Stimulated activated naive B cell treated with anti-CD40 and anti-IgM and Interleukin-4, amounts not matched to agents 10 μg/mL and 1 μg/mL and 100 μg/mL, for 72 hours (primary cell): ENCODE results near the gene TTBK1.
A peak's percentile ranks its signal among the peaks of the same experiment; 100 is the strongest.

Experiments used
- ATAC-seq, 2 donors: fragments of 150-1000 bp; cut with Tn5 transposase; replicated peaks; 2 replicates each; pipeline ENCODE4 v1.10.0; 2021; ENCODE audit warnings: moderate library complexity in 1 of 2
- DNase-seq: peaks from one replicate; pipeline ENCODE4 v3.0.0; 2021
- H3K27ac Mint-ChIP-seq: one replicate; pipeline ENCODE4 v1.8.0; 2022; ENCODE audit warnings: mild to moderate bottlenecking, mixed read lengths
- H3K27me3 Mint-ChIP-seq, 2 donors: one replicate each; pipeline ENCODE4 v1.8.0; 2022; ENCODE audit warnings: mixed read lengths in 2 of 2
- H3K36me3 Mint-ChIP-seq, 2 donors: one replicate each; pipeline ENCODE4 v1.8.0; 2022; ENCODE audit warnings: mixed read lengths in 2 of 2, mild to moderate bottlenecking in 1 of 2
- H3K4me1 Mint-ChIP-seq, 2 donors: one replicate each; pipeline ENCODE4 v1.8.0; 2022; ENCODE audit warnings: mixed read lengths in 2 of 2, mild to moderate bottlenecking in 1 of 2
- H3K4me3 Mint-ChIP-seq, 2 donors: one replicate each; pipeline ENCODE4 v1.8.0; 2022; ENCODE audit warnings: mild to moderate bottlenecking in 2 of 2, mixed read lengths in 2 of 2, moderate library complexity in 1 of 2
- H3K9me3 Mint-ChIP-seq, 2 donors: one replicate each; pipeline ENCODE4 v1.8.0; 2022; ENCODE audit warnings: mixed read lengths in 2 of 2, mild to moderate bottlenecking in 1 of 2

TTBK1 gene

GRCh38 chr6:43277306-43277642 is 34.0 kb downstream of the TTBK1 start:
- peak overlapping the region; percentile 43 for H3K27ac Mint-ChIP-seq
- no peak for DNase-seq
- H3K36me3 Mint-ChIP-seq, result no peaks in the 10 kb centered on the region
- no peak for ATAC-seq
- H3K4me1 Mint-ChIP-seq, result peaks cover 21 to 33% of the 10 kb centered on the region in 2 donors
- no peak overlapping the region for H3K4me3 Mint-ChIP-seq
- peaks cover 29 to 40% of the 10 kb centered on the region in 2 donors for H3K27me3 Mint-ChIP-seq
- H3K9me3 Mint-ChIP-seq, result no peaks in the 10 kb centered on the region

GRCh38 chr6:43277643-43278523 is 34.6 kb downstream of the TTBK1 start:
- Mint-ChIP-seq H3K27me3 (peaks cover 35 to 46% of the 10 kb centered on the region in 2 donors), H3K4me1 (peaks cover 23 to 32% of the 10 kb centered on the region in 2 donors), H3K27ac (no peak overlapping the region), H3K4me3 (no peak overlapping the region), H3K9me3 (no peaks in the 10 kb centered on the region), H3K36me3 (no peaks in the 10 kb centered on the region)
- DNase-seq (no peak), ATAC-seq (no peak)

GRCh38 chr6:43278524-43279078 is 35.3 kb downstream of the TTBK1 start:
- no peak overlapping the region for H3K4me3 Mint-ChIP-seq
- H3K27ac Mint-ChIP-seq, result no peak overlapping the region
- H3K27me3 Mint-ChIP-seq, result peaks cover 38 to 48% of the 10 kb centered on the region in 2 donors

GRCh38 chr6:43280234-43280633 is 37.0 kb downstream of the TTBK1 start:
- H3K36me3 Mint-ChIP-seq, result no peaks in the 10 kb centered on the region
- peaks cover 19 to 20% of the 10 kb centered on the region in 2 donors for H3K4me1 Mint-ChIP-seq
- no peak for ATAC-seq
- no peak overlapping the region for H3K27ac Mint-ChIP-seq
- H3K4me3 Mint-ChIP-seq, result no peak overlapping the region
- no peaks in the 10 kb centered on the region for H3K9me3 Mint-ChIP-seq
- H3K27me3 Mint-ChIP-seq, result peaks cover 46 to 47% of the 10 kb centered on the region in 2 donors
- DNase-seq, result no peak

More at GRCh38 chr6:43278524-43279078, 35.3 kb downstream of the TTBK1 start:
- DNase-seq (no peak), ATAC-seq (no peak)
- Mint-ChIP-seq H3K4me1 (peaks cover 24 to 32% of the 10 kb centered on the region in 2 donors), H3K9me3 (no peaks in the 10 kb centered on the region), H3K36me3 (no peaks in the 10 kb centered on the region)

GRCh38 chr6:43282060-43282459 is 38.8 kb downstream of the TTBK1 start:
- Mint-ChIP-seq H3K4me3 (no peak overlapping the region), H3K4me1 (peaks cover 9 to 14% of the 10 kb centered on the region in 2 donors), H3K27me3 (peaks cover 58 to 61% of the 10 kb centered on the region in 2 donors), H3K9me3 (no peaks in the 10 kb centered on the region), H3K27ac (no peak overlapping the region), H3K36me3 (no peaks in the 10 kb centered on the region)
- ATAC-seq, result no peak
- DNase-seq, result no peak

- Mint-ChIP-seq H3K27me3 (peaks cover 54 to 66% of the 10 kb centered on the region in 2 donors), H3K4me1 (peaks cover 12 to 15% of the 10 kb centered on the region in 2 donors), H3K4me3 (no peak overlapping the region), H3K36me3 (no peaks in the 10 kb centered on the region), H3K27ac (no peak overlapping the region), H3K9me3 (no peaks in the 10 kb centered on the region)
- ATAC-seq, result no peak
- DNase-seq, result no peak
Observed at GRCh38 chr6:43282636-43283513, 39.6 kb downstream of the TTBK1 start.

GRCh38 chr6:43283514-43283901 is 40.2 kb downstream of the TTBK1 start:
- ATAC-seq (no peak), DNase-seq (no peak)
- H3K9me3 Mint-ChIP-seq, result no peaks in the 10 kb centered on the region
- H3K27ac Mint-ChIP-seq, result no peak overlapping the region
- H3K4me3 Mint-ChIP-seq, result no peak overlapping the region
- H3K36me3 Mint-ChIP-seq, result no peaks in the 10 kb centered on the region
- peaks cover 56 to 70% of the 10 kb centered on the region in 2 donors for H3K27me3 Mint-ChIP-seq
- H3K4me1 Mint-ChIP-seq, result peaks cover 12 to 13% of the 10 kb centered on the region in 2 donors

GRCh38 chr6:43283905-43284304 is 40.6 kb downstream of the TTBK1 start:
- peaks cover 53 to 70% of the 10 kb centered on the region in 2 donors for H3K27me3 Mint-ChIP-seq
- no peak for ATAC-seq
- no peak for DNase-seq
- peaks cover 11 to 12% of the 10 kb centered on the region in 2 donors for H3K4me1 Mint-ChIP-seq
- H3K27ac Mint-ChIP-seq, result no peak overlapping the region
- no peaks in the 10 kb centered on the region for H3K36me3 Mint-ChIP-seq
- H3K9me3 Mint-ChIP-seq, result no peaks in the 10 kb centered on the region
- H3K4me3 Mint-ChIP-seq, result no peak overlapping the region

GRCh38 chr6:43284991-43285781 is 41.9 kb downstream of the TTBK1 start:
- peak overlapping the region; percentile 46 to 68 for H3K4me3 Mint-ChIP-seq
- H3K27ac Mint-ChIP-seq, result no peak overlapping the region
- no peaks in the 10 kb centered on the region for H3K36me3 Mint-ChIP-seq
- ATAC-seq (peak; percentile 28), DNase-seq (no peak)
- peaks cover 53 to 68% of the 10 kb centered on the region in 2 donors for H3K27me3 Mint-ChIP-seq
- no peaks in the 10 kb centered on the region for H3K9me3 Mint-ChIP-seq
- H3K4me1 Mint-ChIP-seq, result peaks cover 11 to 12% of the 10 kb centered on the region in 2 donors

- ATAC-seq, result no peak
- H3K4me3 Mint-ChIP-seq, result peak overlapping the region; percentile 46 to 68
Observed at GRCh38 chr6:43285832-43286231, 42.6 kb downstream of the TTBK1 start.

GRCh38 chr6:43286456-43286979 is 43.2 kb downstream of the TTBK1 start:
- Mint-ChIP-seq H3K4me3 (no peak overlapping the region), H3K4me1 (peaks cover 11 to 12% of the 10 kb centered on the region in 2 donors), H3K36me3 (no peaks in the 10 kb centered on the region), H3K27me3 (peaks cover 43 to 55% of the 10 kb centered on the region in 2 donors), H3K27ac (no peak overlapping the region), H3K9me3 (no peaks in the 10 kb centered on the region)
- DNase-seq (no peak), ATAC-seq (no peak)

More at GRCh38 chr6:43285832-43286231, 42.6 kb downstream of the TTBK1 start:
- no peak overlapping the region for H3K27ac Mint-ChIP-seq
- H3K4me1 Mint-ChIP-seq, result peaks cover 11 to 12% of the 10 kb centered on the region in 2 donors
- H3K9me3 Mint-ChIP-seq, result no peaks in the 10 kb centered on the region
- peaks cover 48 to 61% of the 10 kb centered on the region in 2 donors for H3K27me3 Mint-ChIP-seq
- no peak for DNase-seq
- no peaks in the 10 kb centered on the region for H3K36me3 Mint-ChIP-seq

GRCh38 chr6:43286980-43287716 is 43.9 kb downstream of the TTBK1 start:
- Mint-ChIP-seq H3K9me3 (no peaks in the 10 kb centered on the region), H3K4me3 (peak overlapping the region in 1 of 2 donors; percentile 41), H3K27ac (no peak overlapping the region), H3K36me3 (no peaks in the 10 kb centered on the region), H3K4me1 (peaks cover 11 to 12% of the 10 kb centered on the region in 2 donors), H3K27me3 (peaks cover 37 to 48% of the 10 kb centered on the region in 2 donors)
- ATAC-seq, result peak; percentile 22 to 34
- DNase-seq, result no peak
